Mesothelial cell of epicardium (in vitro differentiated cells): Measurements from ENCODE around the gene NCLN. TPM values are rescaled to one million over a fixed set of nuclear protein-coding genes. Genes with fewer than 3 reads are reported as not detected.

Experiments
- DNase-seq, 2 experiments: peaks; one replicate each; pipeline ENCODE4 v3.0.0; 2021; ENCODE audit warnings: low spot score in 2 of 2; ENCODE audit not compliant: unreplicated experiment in 2 of 2
- H3K27ac Mint-ChIP-seq: 2 replicates; pipeline ENCODE4 v1.8.0; 2021; ENCODE audit warnings: mixed read lengths
- H3K27me3 Mint-ChIP-seq: 2 replicates; pipeline ENCODE4 v1.8.0; 2021; ENCODE audit warnings: low read depth, mixed read lengths
- H3K36me3 Mint-ChIP-seq: 2 replicates; pipeline ENCODE4 v1.8.0; 2021; ENCODE audit warnings: mixed read lengths
- H3K4me1 Mint-ChIP-seq: 2 replicates; pipeline ENCODE4 v1.8.0; 2021; ENCODE audit warnings: mixed read lengths
- H3K4me3 Mint-ChIP-seq: 2 replicates; pipeline ENCODE4 v1.8.0; 2021; ENCODE audit warnings: mild to moderate bottlenecking, moderate library complexity, mixed read lengths
- H3K9me3 Mint-ChIP-seq: 2 replicates; pipeline ENCODE4 v1.8.0; 2021; ENCODE audit warnings: mixed read lengths
- total RNA-seq: library from RNA; stranded (reverse); gene quantifications from 3 replicates; pipeline ENCODE4 v1.2.1, GENCODE V29; 2021
- TF ChIP-seq, protein P1 (sequence below): fragments of 200-600 bp; sonication (generic); IDR thresholded peaks from one replicate; pipeline ENCODE4 v1.5.0; 2021; ENCODE audit warnings: antibody characterized with exemption; ENCODE audit not compliant: unreplicated experiment

The NCLN gene
- total RNA-seq, 1 donor from 2014 or later = 51.2 TPM

- Mint-ChIP-seq H3K27ac (no peak overlapping the region), H3K4me3 (no peak overlapping the region), H3K9me3 (no peaks in the 10 kb centered on the region), H3K4me1 (peaks cover 1% of the 10 kb centered on the region), H3K36me3 (peaks cover 16% of the 10 kb centered on the region), H3K27me3 (no peaks in the 10 kb centered on the region)
- TF ChIP-seq, protein P1, sequence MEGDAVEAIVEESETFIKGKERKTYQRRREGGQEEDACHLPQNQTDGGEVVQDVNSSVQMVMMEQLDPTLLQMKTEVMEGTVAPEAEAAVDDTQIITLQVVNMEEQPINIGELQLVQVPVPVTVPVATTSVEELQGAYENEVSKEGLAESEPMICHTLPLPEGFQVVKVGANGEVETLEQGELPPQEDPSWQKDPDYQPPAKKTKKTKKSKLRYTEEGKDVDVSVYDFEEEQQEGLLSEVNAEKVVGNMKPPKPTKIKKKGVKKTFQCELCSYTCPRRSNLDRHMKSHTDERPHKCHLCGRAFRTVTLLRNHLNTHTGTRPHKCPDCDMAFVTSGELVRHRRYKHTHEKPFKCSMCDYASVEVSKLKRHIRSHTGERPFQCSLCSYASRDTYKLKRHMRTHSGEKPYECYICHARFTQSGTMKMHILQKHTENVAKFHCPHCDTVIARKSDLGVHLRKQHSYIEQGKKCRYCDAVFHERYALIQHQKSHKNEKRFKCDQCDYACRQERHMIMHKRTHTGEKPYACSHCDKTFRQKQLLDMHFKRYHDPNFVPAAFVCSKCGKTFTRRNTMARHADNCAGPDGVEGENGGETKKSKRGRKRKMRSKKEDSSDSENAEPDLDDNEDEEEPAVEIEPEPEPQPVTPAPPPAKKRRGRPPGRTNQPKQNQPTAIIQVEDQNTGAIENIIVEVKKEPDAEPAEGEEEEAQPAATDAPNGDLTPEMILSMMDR = no peak
- no peak for DNase-seq
Observed at GRCh38 chr19:3192228-3192635, 6.5 kb downstream of the NCLN start.

- Mint-ChIP-seq H3K4me3 (no peak overlapping the region), H3K27me3 (no peaks in the 10 kb centered on the region), H3K27ac (no peak overlapping the region), H3K4me1 (no peaks in the 10 kb centered on the region), H3K36me3 (peaks cover 16% of the 10 kb centered on the region), H3K9me3 (no peaks in the 10 kb centered on the region)
- no peak for DNase-seq
- TF ChIP-seq, protein P1 = no peak
Observed at GRCh38 chr19:3192684-3193083, 7.0 kb downstream of the NCLN start.

GRCh38 chr19:3193256-3194105 is 7.8 kb downstream of the NCLN start:
- Mint-ChIP-seq H3K27ac (no peak overlapping the region), H3K27me3 (no peaks in the 10 kb centered on the region), H3K4me1 (no peaks in the 10 kb centered on the region), H3K4me3 (no peak overlapping the region), H3K36me3 (peaks cover 16% of the 10 kb centered on the region), H3K9me3 (no peaks in the 10 kb centered on the region)
- DNase-seq = no peak
- TF ChIP-seq, protein P1 = no peak

DNA sequence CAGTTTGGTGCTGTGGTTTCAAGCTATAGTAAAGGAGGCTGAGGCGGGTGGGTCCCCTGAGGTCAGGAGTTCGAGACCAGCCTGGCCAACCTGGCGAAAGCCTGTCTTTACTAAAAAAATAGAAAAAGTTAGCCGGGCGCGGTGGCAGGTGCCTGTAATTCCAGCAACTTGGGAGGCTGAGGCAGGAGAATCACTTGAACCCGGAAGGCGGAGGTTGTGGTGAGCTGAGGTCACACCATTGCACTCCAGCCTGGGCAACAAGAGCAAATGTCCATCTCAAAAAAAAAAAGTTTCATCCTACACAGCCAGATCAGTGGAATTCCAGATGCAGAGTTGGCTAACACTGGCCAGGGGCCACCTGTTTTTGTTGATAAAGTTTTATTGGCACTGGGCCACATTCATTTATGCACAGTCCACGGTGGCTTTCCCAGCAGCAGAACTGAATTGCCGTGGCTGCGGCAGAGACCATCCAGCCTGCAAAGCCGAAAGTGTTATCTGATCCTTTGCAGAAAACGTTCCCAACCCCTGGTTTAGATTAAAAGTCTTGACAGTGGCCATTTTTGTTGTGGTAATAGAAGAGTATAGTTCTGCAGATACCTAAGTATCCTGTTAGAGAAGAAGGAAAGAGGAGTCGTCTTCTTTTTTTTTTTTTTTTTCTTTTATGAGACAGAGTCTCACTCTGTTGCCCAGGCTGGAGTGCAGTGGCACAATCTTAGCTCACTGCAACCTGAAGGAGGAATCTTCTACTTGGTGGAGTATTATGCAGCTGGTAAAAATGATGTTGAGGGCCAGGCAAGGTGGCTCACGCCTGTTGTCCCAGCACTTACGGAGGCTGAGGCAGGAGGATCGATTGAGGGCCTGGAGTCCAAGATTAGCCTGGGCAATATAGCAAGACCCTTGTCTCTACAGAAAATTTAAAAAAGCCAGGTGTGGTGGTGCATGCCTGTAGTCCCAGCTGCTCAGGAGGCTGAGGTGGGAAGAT is 8.7 kb downstream of the NCLN start:
- TF ChIP-seq, protein P1 = no peak
- H3K36me3 Mint-ChIP-seq = peaks cover 16% of the 10 kb centered on the region
- H3K4me1 Mint-ChIP-seq = no peaks in the 10 kb centered on the region
- DNase-seq = no peak
- H3K4me3 Mint-ChIP-seq = no peak overlapping the region
- H3K27me3 Mint-ChIP-seq = no peaks in the 10 kb centered on the region
- H3K27ac Mint-ChIP-seq = no peak overlapping the region
- no peaks in the 10 kb centered on the region for H3K9me3 Mint-ChIP-seq

DNA sequence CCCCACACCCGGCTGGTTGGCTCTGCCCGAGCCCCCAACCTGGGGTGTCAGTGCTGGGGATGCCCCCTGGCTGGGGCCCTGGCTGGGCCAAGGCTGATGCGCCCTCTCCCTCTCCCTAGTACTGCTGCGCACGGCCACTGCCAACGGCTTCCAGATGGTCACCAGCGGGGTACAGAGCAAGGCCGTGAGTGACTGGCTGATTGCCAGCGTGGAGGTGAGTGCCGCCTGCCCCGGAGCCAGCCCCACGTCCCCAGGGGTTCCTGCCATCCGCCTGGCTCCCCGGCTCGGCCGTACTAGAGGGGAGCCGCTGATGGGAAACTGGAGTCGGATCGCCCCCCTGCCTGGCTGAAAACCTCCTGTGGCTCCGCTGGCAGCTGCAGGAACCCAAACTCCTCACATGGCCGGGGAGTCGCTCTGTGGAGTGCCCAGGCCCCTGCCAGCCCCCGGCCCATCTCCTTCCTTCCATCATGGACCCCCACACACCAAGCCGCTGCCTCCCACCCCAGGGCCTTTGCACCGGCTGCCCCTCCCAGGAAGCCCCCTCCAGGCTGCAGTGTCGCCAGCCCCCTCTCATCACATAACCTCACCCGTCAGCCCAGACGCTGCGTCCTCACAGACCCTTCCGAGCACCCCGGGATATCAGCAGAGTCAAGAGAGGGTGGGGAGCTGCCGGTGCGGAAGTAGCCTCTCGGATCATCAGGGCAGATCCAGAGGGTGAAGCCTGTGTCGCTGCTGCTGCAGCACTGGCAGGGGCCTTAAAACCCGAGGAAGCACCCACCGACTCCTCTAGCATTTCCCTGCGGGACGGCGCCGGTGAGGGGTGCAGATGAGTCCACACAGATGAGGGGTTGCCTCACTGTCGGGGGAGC is 10.6 kb downstream of the NCLN start:
- H3K4me1 Mint-ChIP-seq = no peaks in the 10 kb centered on the region
- H3K36me3 Mint-ChIP-seq = peaks cover 12% of the 10 kb centered on the region
- H3K4me3 Mint-ChIP-seq = no peak overlapping the region
- TF ChIP-seq, protein P1 = no peak
- no peaks in the 10 kb centered on the region for H3K9me3 Mint-ChIP-seq
- H3K27ac Mint-ChIP-seq = no peak overlapping the region
- no peak for DNase-seq
- H3K27me3 Mint-ChIP-seq = no peaks in the 10 kb centered on the region
